Mucosa of stomach (tissue), 1 donor: ENCODE measurements around the gene POMT2.

ENCODE experiments used
- H3K27me3 ChIP-seq: one replicate; pipeline ENCODE4 v1.7.0; 2013; ENCODE audit warnings: mild to moderate bottlenecking, low read length; ENCODE audit not compliant: control insufficient read depth, insufficient read depth
- H3K36me3 ChIP-seq: one replicate; pipeline ENCODE4 v1.7.0; 2013; ENCODE audit warnings: low read length; ENCODE audit not compliant: control insufficient read depth, insufficient read depth
- H3K4me1 ChIP-seq: one replicate; pipeline ENCODE4 v1.7.0; 2013; ENCODE audit warnings: mild to moderate bottlenecking, low read length; ENCODE audit not compliant: control insufficient read depth, insufficient read depth
- H3K4me3 ChIP-seq: one replicate; pipeline ENCODE4 v1.7.0; 2013; ENCODE audit warnings: low read length
- H3K9ac ChIP-seq: one replicate; pipeline ENCODE4 v1.7.0; 2013; ENCODE audit warnings: mild to moderate bottlenecking, low read length, moderate library complexity
- H3K9me3 ChIP-seq: one replicate; pipeline ENCODE4 v1.7.0; 2013; ENCODE audit warnings: mild to moderate bottlenecking, low read length, moderate library complexity; ENCODE audit not compliant: control insufficient read depth
- donor health status: Pancreatic carcinoma.

POMT2 gene

GRCh38 chr14:77320238-77320935 is at the start of gene POMT2:
Gene POMT2 (minus strand): TSS chr14:77320883. CDS start chr14:77320681, 202 bp downstream.
- Histone ChIP-seq H3K9me3 (no peaks in the 10 kb centered on the region), H3K4me3 (peak within 1 kb of the TSS; percentile 92), H3K4me1 (peaks cover 12% of the 10 kb centered on the region), H3K27me3 (no peaks in the 10 kb centered on the region), H3K9ac (peak within 1 kb of the TSS; percentile 85), H3K36me3 (no peaks in the 10 kb centered on the region)

GRCh38 chr14:77369285-77369684 is 48.6 kb upstream of the POMT2 start:
- Histone ChIP-seq H3K9me3 (no peaks in the 10 kb centered on the region), H3K36me3 (no peaks in the 10 kb centered on the region), H3K4me3 (no peak overlapping the region), H3K9ac (no peak overlapping the region), H3K27me3 (no peaks in the 10 kb centered on the region), H3K4me1 (no peaks in the 10 kb centered on the region)

- Histone ChIP-seq H3K27me3 (no peaks in the 10 kb centered on the region), H3K4me1 (no peaks in the 10 kb centered on the region), H3K9ac (no peak overlapping the region), H3K4me3 (no peak overlapping the region), H3K9me3 (no peaks in the 10 kb centered on the region), H3K36me3 (no peaks in the 10 kb centered on the region)
Measured at GRCh38 chr14:77364146-77364545, 43.5 kb upstream of the POMT2 start.

GRCh38 chr14:77359626-77360025 is 38.9 kb upstream of the POMT2 start:
- H3K9ac ChIP-seq: no peak overlapping the region
- no peaks in the 10 kb centered on the region for H3K36me3 ChIP-seq
- H3K9me3 ChIP-seq: no peaks in the 10 kb centered on the region
- no peak overlapping the region for H3K4me3 ChIP-seq
- H3K4me1 ChIP-seq: no peaks in the 10 kb centered on the region
- no peaks in the 10 kb centered on the region for H3K27me3 ChIP-seq

GRCh38 chr14:77356899-77357298 is 36.2 kb upstream of the POMT2 start:
- Histone ChIP-seq H3K4me3 (no peak overlapping the region), H3K36me3 (no peaks in the 10 kb centered on the region), H3K9ac (no peak overlapping the region), H3K4me1 (no peaks in the 10 kb centered on the region), H3K27me3 (no peaks in the 10 kb centered on the region), H3K9me3 (no peaks in the 10 kb centered on the region)

GRCh38 chr14:77355811-77356210 is 35.1 kb upstream of the POMT2 start:
- Histone ChIP-seq H3K4me1 (no peaks in the 10 kb centered on the region), H3K36me3 (no peaks in the 10 kb centered on the region), H3K4me3 (no peak overlapping the region), H3K27me3 (no peaks in the 10 kb centered on the region), H3K9me3 (no peaks in the 10 kb centered on the region), H3K9ac (no peak overlapping the region)

GRCh38 chr14:77353469-77354141 is 32.9 kb upstream of the POMT2 start:
- H3K4me1 ChIP-seq: no peaks in the 10 kb centered on the region

GRCh38 chr14:77347751-77348150 is 27.1 kb upstream of the POMT2 start:
- H3K9ac ChIP-seq: no peak overlapping the region
- no peaks in the 10 kb centered on the region for H3K4me1 ChIP-seq
- H3K9me3 ChIP-seq: no peaks in the 10 kb centered on the region
- no peaks in the 10 kb centered on the region for H3K27me3 ChIP-seq
- no peaks in the 10 kb centered on the region for H3K36me3 ChIP-seq
- H3K4me3 ChIP-seq: no peak overlapping the region

More at GRCh38 chr14:77353469-77354141, 32.9 kb upstream of the POMT2 start:
- no peaks in the 10 kb centered on the region for H3K27me3 ChIP-seq
- H3K9me3 ChIP-seq: no peaks in the 10 kb centered on the region
- no peaks in the 10 kb centered on the region for H3K36me3 ChIP-seq
- no peak overlapping the region for H3K9ac ChIP-seq
- no peak overlapping the region for H3K4me3 ChIP-seq

GRCh38 chr14:77346495-77346894 is 25.8 kb upstream of the POMT2 start:
- H3K4me3 ChIP-seq: no peak overlapping the region
- H3K4me1 ChIP-seq: no peaks in the 10 kb centered on the region
- no peaks in the 10 kb centered on the region for H3K27me3 ChIP-seq
- H3K9ac ChIP-seq: no peak overlapping the region
- H3K9me3 ChIP-seq: no peaks in the 10 kb centered on the region
- H3K36me3 ChIP-seq: peaks cover 3% of the 10 kb centered on the region

GRCh38 chr14:77344377-77344996 is 23.8 kb upstream of the POMT2 start:
- Histone ChIP-seq H3K4me3 (no peak overlapping the region), H3K9me3 (no peaks in the 10 kb centered on the region), H3K9ac (no peak overlapping the region), H3K27me3 (no peaks in the 10 kb centered on the region), H3K36me3 (peaks cover 3% of the 10 kb centered on the region), H3K4me1 (no peaks in the 10 kb centered on the region)

GRCh38 chr14:77343662-77344061 is 23.0 kb upstream of the POMT2 start:
- Histone ChIP-seq H3K9me3 (no peaks in the 10 kb centered on the region), H3K4me3 (no peak overlapping the region), H3K27me3 (no peaks in the 10 kb centered on the region), H3K36me3 (peaks cover 3% of the 10 kb centered on the region), H3K4me1 (no peaks in the 10 kb centered on the region), H3K9ac (no peak overlapping the region)

- Histone ChIP-seq H3K9ac (no peak overlapping the region), H3K27me3 (no peaks in the 10 kb centered on the region), H3K36me3 (peaks cover 3% of the 10 kb centered on the region), H3K9me3 (no peaks in the 10 kb centered on the region), H3K4me3 (no peak overlapping the region), H3K4me1 (no peaks in the 10 kb centered on the region)
Measured at GRCh38 chr14:77342726-77343397, 22.2 kb upstream of the POMT2 start.
